ENCODE data around the gene MBTD1. TPM values are rescaled to one million over a fixed set of nuclear protein-coding genes. Genes with fewer than 3 reads are reported as not detected.

Gene MBTD1
- polyA plus RNA-seq, 2 of the 4 experiments (the other 2 are of a cell fraction), result 8.1 to 13.4 TPM

DNA sequence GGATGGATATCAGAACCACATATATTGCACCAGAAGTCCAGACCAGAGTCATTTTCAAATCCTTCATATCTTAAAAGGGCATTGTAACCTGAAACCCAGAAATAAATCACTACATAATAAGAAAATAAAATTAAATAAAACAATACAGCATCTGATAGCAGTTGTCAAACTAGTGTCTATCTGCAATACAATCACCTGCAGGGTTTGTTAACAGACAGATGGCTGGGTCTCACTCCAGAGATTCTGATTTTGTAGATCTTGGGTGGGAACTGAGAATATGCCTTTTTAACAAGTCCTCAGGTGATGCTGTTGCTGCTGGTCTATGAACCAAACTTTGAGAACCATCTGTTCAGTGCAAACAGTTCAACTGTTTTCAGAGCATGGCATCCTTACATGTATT lies 56.0 kb downstream of the MBTD1 start:
- FAIRE-seq, result no peak
- Histone ChIP-seq H3K4me1 (no peaks in the 10 kb centered on the region), H3K4me2 (no peak overlapping the region), H3K27ac (no peak overlapping the region), H3K4me3 (no peak overlapping the region), H3K9me3 (no peaks in the 10 kb centered on the region)
- no peak for DNase-seq (ENCODE audit: low read depth in 1 of 2, low spot score in 1 of 2)
- ATAC-seq, result no peak
- POLR2A ChIA-PET, result no interaction called here
- CTCF ChIA-PET, result no interaction called here
- TF ChIP-seq ZSCAN20 (CRISPR knock-in tag; IDR thresholded peaks at IDR 0.05) (no peak), CBX2 (IDR thresholded peaks at IDR 0.05; ENCODE audit: borderline replicate concordance, low read depth) (no peak), KDM1A (IDR thresholded peaks at IDR 0.05; ENCODE audit: low read depth) (no peak), MAFK (IDR thresholded peaks at IDR 0.05; ENCODE audit: partially characterized antibody) (no peak), RCOR1 (IDR thresholded peaks at IDR 0.05; ENCODE audit: low read depth, low read length) (no peak), ZC3H11A (IDR thresholded peaks at IDR 0.05) (no peak), GATA3 (IDR thresholded peaks at IDR 0.05; ENCODE audit: borderline replicate concordance) (no peak), RNF2 (IDR thresholded peaks at IDR 0.05; ENCODE audit: borderline replicate concordance, low read depth) (no peak), KDM5A (IDR thresholded peaks at IDR 0.05) (no peak), EP300 (IDR thresholded peaks at IDR 0.05) (no peak), JUNB (IDR thresholded peaks at IDR 0.05) (no peak), POLR2AphosphoS2 (conservative IDR thresholded peaks at IDR 0.05; ENCODE audit: low read length) (no peak), ZNF302 (CRISPR knock-in tag; IDR thresholded peaks at IDR 0.05) (no peak), NPAS2 (CRISPR knock-in tag; IDR thresholded peaks at IDR 0.05; ENCODE audit: borderline replicate concordance) (no peak), MYC (IDR thresholded peaks at IDR 0.05; ENCODE audit: borderline replicate concordance, low read length) (no peak)
- TF ChIP-seq, protein P1, sequence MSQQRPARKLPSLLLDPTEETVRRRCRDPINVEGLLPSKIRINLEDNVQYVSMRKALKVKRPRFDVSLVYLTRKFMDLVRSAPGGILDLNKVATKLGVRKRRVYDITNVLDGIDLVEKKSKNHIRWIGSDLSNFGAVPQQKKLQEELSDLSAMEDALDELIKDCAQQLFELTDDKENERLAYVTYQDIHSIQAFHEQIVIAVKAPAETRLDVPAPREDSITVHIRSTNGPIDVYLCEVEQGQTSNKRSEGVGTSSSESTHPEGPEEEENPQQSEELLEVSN (IDR thresholded peaks at IDR 0.05; ENCODE audit: borderline replicate concordance, low read depth), result no peak
- TF ChIP-seq, protein P2, sequence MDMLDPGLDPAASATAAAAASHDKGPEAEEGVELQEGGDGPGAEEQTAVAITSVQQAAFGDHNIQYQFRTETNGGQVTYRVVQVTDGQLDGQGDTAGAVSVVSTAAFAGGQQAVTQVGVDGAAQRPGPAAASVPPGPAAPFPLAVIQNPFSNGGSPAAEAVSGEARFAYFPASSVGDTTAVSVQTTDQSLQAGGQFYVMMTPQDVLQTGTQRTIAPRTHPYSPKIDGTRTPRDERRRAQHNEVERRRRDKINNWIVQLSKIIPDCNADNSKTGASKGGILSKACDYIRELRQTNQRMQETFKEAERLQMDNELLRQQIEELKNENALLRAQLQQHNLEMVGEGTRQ (IDR thresholded peaks at IDR 0.05), result no peak
- TF ChIP-seq, protein P3, sequence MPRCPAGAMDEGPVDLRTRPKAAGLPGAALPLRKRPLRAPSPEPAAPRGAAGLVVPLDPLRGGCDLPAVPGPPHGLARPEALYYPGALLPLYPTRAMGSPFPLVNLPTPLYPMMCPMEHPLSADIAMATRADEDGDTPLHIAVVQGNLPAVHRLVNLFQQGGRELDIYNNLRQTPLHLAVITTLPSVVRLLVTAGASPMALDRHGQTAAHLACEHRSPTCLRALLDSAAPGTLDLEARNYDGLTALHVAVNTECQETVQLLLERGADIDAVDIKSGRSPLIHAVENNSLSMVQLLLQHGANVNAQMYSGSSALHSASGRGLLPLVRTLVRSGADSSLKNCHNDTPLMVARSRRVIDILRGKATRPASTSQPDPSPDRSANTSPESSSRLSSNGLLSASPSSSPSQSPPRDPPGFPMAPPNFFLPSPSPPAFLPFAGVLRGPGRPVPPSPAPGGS (IDR thresholded peaks at IDR 0.05), result no peak

DNA sequence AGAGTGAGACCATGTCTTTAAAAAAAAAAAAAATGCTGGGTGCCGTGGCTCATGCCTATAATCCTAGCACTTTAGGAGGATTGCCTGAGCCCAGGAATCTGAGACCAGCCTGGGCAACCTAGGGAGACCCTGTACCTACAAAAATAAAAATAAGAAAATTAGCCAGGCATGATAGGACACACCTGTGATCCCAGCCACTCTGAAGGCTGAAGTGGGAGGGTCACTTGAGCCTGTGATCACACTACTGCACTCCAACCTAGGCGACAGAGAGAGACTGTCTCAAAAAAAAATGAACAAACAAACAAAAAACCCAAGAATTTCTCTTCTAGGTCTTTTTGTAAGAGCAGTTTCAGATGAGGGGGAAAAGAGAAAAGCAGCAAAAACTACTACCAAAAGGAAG lies 59.0 kb downstream of the MBTD1 start:
- ChIA-PET CTCF (interaction anchor here (0.7 kb wide), 1 partner anchor 155 kb away, joined by 3 read pairs; no protein-coding TSS in a partner anchor), POLR2A (no interaction called here)
- WGBS (ENCODE audit: missing lambda C conversion rate), result 93% methylated on average over 2 of the region's 2 CpGs
- FAIRE-seq, result no peak
- Histone ChIP-seq H3K4me3 (no peak overlapping the region), H3K9me3 (no peaks in the 10 kb centered on the region), H3K27ac (no peak overlapping the region), H3K4me1 (no peaks in the 10 kb centered on the region), H3K4me2 (no peak overlapping the region)
- no peak for ATAC-seq
- TF ChIP-seq EHMT2 (IDR thresholded peaks at IDR 0.05; ENCODE audit: low read depth) (no peak), NR3C1 (IDR thresholded peaks at IDR 0.05) (no peak), TP53 (CRISPR knock-in tag; IDR thresholded peaks at IDR 0.05) (no peak)
- DNase-seq (ENCODE audit: low read depth in 1 of 2, low spot score in 1 of 2), result no peak

DNA sequence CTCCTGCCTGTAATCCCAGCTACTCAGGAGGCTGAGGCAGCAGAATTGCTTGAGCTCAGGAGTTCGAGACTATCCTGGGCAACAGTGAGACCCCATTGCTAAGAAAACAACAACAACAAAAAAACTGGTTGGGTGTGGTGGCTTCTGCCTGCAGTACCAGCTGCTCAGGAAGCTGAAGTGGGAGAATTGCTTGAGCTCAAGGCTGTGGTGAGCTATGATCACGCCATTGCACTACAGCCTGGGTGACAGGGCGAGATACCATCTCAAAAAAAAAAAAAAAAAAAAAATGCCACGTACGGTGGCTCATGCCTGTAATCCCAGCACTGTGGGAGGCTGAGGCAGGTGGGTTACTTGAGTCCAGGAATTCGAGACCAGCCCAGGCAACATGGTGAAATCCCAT lies 59.6 kb downstream of the MBTD1 start:
- no peak overlapping the region for H3K4me2 ChIP-seq
- TF ChIP-seq CHD2 (IDR thresholded peaks at IDR 0.05; ENCODE audit: low read length, partially characterized antibody) (no peak), ZFP36 (IDR thresholded peaks at IDR 0.05; ENCODE audit: borderline replicate concordance, partially characterized antibody) (no peak), PHF8 (IDR thresholded peaks at IDR 0.05; ENCODE audit: borderline replicate concordance, low read depth) (no peak), HDAC2 (IDR thresholded peaks at IDR 0.05) (no peak), RCOR1 (IDR thresholded peaks at IDR 0.05; ENCODE audit: low read depth, low read length) (no peak), MAFK (IDR thresholded peaks at IDR 0.05; ENCODE audit: partially characterized antibody) (no peak), NFE2L2 (conservative IDR thresholded peaks at IDR 0.05; ENCODE audit: low read length) (no peak), POLR2AphosphoS2 (conservative IDR thresholded peaks at IDR 0.05; ENCODE audit: low read length) (no peak), SREBF2 (IDR thresholded peaks at IDR 0.05) (no peak)
- TF ChIP-seq, protein P4, sequence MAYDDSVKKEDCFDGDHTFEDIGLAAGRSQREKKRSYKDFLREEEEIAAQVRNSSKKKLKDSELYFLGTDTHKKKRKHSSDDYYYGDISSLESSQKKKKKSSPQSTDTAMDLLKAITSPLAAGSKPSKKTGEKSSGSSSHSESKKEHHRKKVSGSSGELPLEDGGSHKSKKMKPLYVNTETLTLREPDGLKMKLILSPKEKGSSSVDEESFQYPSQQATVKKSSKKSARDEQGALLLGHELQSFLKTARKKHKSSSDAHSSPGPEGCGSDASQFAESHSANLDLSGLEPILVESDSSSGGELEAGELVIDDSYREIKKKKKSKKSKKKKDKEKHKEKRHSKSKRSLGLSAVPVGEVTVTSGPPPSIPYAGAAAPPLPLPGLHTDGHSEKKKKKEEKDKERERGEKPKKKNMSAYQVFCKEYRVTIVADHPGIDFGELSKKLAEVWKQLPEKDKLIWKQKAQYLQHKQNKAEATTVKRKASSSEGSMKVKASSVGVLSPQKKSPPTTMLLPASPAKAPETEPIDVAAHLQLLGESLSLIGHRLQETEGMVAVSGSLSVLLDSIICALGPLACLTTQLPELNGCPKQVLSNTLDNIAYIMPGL (CRISPR knock-in tag; IDR thresholded peaks at IDR 0.05; ENCODE audit: borderline replicate concordance), result no peak
- TF ChIP-seq, protein P5, sequence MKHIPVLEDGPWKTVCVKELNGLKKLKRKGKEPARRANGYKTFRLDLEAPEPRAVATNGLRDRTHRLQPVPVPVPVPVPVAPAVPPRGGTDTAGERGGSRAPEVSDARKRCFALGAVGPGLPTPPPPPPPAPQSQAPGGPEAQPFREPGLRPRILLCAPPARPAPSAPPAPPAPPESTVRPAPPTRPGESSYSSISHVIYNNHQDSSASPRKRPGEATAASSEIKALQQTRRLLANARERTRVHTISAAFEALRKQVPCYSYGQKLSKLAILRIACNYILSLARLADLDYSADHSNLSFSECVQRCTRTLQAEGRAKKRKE (CRISPR knock-in tag; IDR thresholded peaks at IDR 0.05; ENCODE audit: low read depth), result no peak
- TF ChIP-seq, protein P6, sequence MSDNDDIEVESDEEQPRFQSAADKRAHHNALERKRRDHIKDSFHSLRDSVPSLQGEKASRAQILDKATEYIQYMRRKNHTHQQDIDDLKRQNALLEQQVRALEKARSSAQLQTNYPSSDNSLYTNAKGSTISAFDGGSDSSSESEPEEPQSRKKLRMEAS (IDR thresholded peaks at IDR 0.05), result no peak
- POLR2A ChIA-PET, result no interaction called here
- FAIRE-seq (no peak), ATAC-seq (no peak), DNase-seq (ENCODE audit: low read depth in 1 of 2, low spot score in 1 of 2) (no peak)
- H3K27ac ChIP-seq, result no peak overlapping the region
- no peaks in the 10 kb centered on the region for H3K4me1 ChIP-seq
- 94% methylated on average over 6 of the region's 6 CpGs for WGBS (ENCODE audit: missing lambda C conversion rate)
- CTCF ChIA-PET, result interaction anchor here (0.7 to 1.9 kb wide), 3 partner anchors 10 to 155 kb away, joined by 3 to 5 read pairs (median 3); no protein-coding TSS in a partner anchor
- H3K9me3 ChIP-seq, result no peaks in the 10 kb centered on the region
- no peak overlapping the region for H3K4me3 ChIP-seq
